Measurements from ENCODE around the gene ELOB. TPM values are rescaled to one million over a fixed set of nuclear protein-coding genes. Genes with fewer than 3 reads are reported as not detected.

Gene ELOB
- total and polyA plus RNA-seq, 2 experiments from 2014 or later, result 255 to 642 TPM

- H4K20me1 ChIP-seq (ENCODE audit: insufficient read depth, poor library complexity, severe bottlenecking), result no peaks in the 10 kb centered on the region
- H3K27me3 ChIP-seq, result no peaks in the 10 kb centered on the region
- H3K9me2 ChIP-seq (replicated peaks; ENCODE audit: insufficient read depth), result no peaks in the 10 kb centered on the region
- no peaks in the 10 kb centered on the region for H3K36me3 ChIP-seq (replicated peaks; ENCODE audit: insufficient read depth, low read depth)
- no peak overlapping the region for H3K4me3 ChIP-seq
- H3K79me2 ChIP-seq, result no peaks in the 10 kb centered on the region
- DNase-seq (ENCODE audit: low spot score), result no peak
- H3K4me2 ChIP-seq, result no peak overlapping the region
- 75% methylated on average over 3 of the region's 3 CpGs for WGBS (ENCODE audit: low lambda C conversion rate, missing lambda C conversion rate)
- H3K4me1 ChIP-seq (ENCODE audit: insufficient read depth), result no peaks in the 10 kb centered on the region
- TF ChIP-seq EZH2 (IDR thresholded peaks at IDR 0.05; ENCODE audit: borderline replicate concordance), result no peak
- no peak for TF ChIP-seq CTCF (IDR thresholded peaks at IDR 0.05; ENCODE audit: poor library complexity)
- TF ChIP-seq EZH2phosphoT487 (IDR thresholded peaks at IDR 0.05; ENCODE audit: low read depth, severe bottlenecking, unreplicated experiment), result no peak
- H3K9me3 ChIP-seq (ENCODE audit: low read depth), result no peaks in the 10 kb centered on the region
- H2AFZ ChIP-seq, result no peak overlapping the region
- no peak overlapping the region for H3K27ac ChIP-seq
These were observed 32.2 kb upstream of the ELOB start for GRCh38 chr16:2809149-2809760.

- Histone ChIP-seq H3K9me3 (ENCODE audit: low read depth) (no peaks in the 10 kb centered on the region), H3K4me1 (ENCODE audit: insufficient read depth) (no peaks in the 10 kb centered on the region), H3K4me3 (no peak overlapping the region), H3K79me2 (no peaks in the 10 kb centered on the region), H3K9me2 (replicated peaks; ENCODE audit: insufficient read depth) (no peaks in the 10 kb centered on the region), H3K27ac (no peak overlapping the region), H3K4me2 (no peak overlapping the region), H3K36me3 (replicated peaks; ENCODE audit: insufficient read depth, low read depth) (no peaks in the 10 kb centered on the region), H3K27me3 (no peaks in the 10 kb centered on the region), H2AFZ (no peak overlapping the region), H4K20me1 (ENCODE audit: insufficient read depth, poor library complexity, severe bottlenecking) (no peaks in the 10 kb centered on the region)
- DNase-seq (ENCODE audit: low spot score), result no peak
- 93% methylated on average over 7 of the region's 7 CpGs for WGBS (ENCODE audit: low lambda C conversion rate, missing lambda C conversion rate)
- TF ChIP-seq EZH2phosphoT487 (IDR thresholded peaks at IDR 0.05; ENCODE audit: low read depth, severe bottlenecking, unreplicated experiment) (no peak), CTCF (IDR thresholded peaks at IDR 0.05; ENCODE audit: poor library complexity) (no peak), EZH2 (IDR thresholded peaks at IDR 0.05; ENCODE audit: borderline replicate concordance) (no peak)
These were observed 31.1 kb upstream of the ELOB start for GRCh38 chr16:2808181-2808580.

GRCh38 chr16:2806286-2806685 lies 29.2 kb upstream of the ELOB start:
- DNase-seq (ENCODE audit: low spot score), result no peak
- 86% methylated on average over 5 of the region's 5 CpGs for WGBS (ENCODE audit: low lambda C conversion rate, missing lambda C conversion rate)
- no peaks in the 10 kb centered on the region for H3K36me3 ChIP-seq (replicated peaks; ENCODE audit: insufficient read depth, low read depth)

More at GRCh38 chr16:2806286-2806685, 29.2 kb upstream of the ELOB start:
- Histone ChIP-seq H3K27me3 (no peaks in the 10 kb centered on the region), H3K4me1 (ENCODE audit: insufficient read depth) (no peaks in the 10 kb centered on the region), H2AFZ (no peak overlapping the region), H3K9me3 (ENCODE audit: low read depth) (no peaks in the 10 kb centered on the region), H3K4me2 (no peak overlapping the region), H3K4me3 (no peak overlapping the region), H3K27ac (no peak overlapping the region), H3K79me2 (no peaks in the 10 kb centered on the region), H3K9me2 (replicated peaks; ENCODE audit: insufficient read depth) (no peaks in the 10 kb centered on the region), H4K20me1 (ENCODE audit: insufficient read depth, poor library complexity, severe bottlenecking) (no peaks in the 10 kb centered on the region)
- TF ChIP-seq EZH2 (IDR thresholded peaks at IDR 0.05; ENCODE audit: borderline replicate concordance) (no peak), EZH2phosphoT487 (IDR thresholded peaks at IDR 0.05; ENCODE audit: low read depth, severe bottlenecking, unreplicated experiment) (no peak), CTCF (IDR thresholded peaks at IDR 0.05; ENCODE audit: poor library complexity) (no peak)

Data from hepatocyte (in vitro differentiated cells).